OCI-LY3 (cell line): ENCODE data around the gene PRKX.
A peak's percentile ranks its signal among the peaks of the same experiment; 100 is the strongest.

ENCODE experiments used
- H2AFZ ChIP-seq: fragments of 200-600, 300-600 bp; shearing (Covaris generic); 2 replicates; pipeline ENCODE4 v1.6.0; 2014; ENCODE audit warnings: antibody characterized with exemption, low read depth, low read length
- H3K27ac ChIP-seq: fragments of 200-600, 300-600 bp; sonication (generic); 2 replicates; pipeline ENCODE4 v1.5.1; 2014; ENCODE audit warnings: mild to moderate bottlenecking, low read length, moderate library complexity, mixed read lengths
- H3K27me3 ChIP-seq: fragments of 200-600, 300-600 bp; sonication (generic); 2 replicates; pipeline ENCODE4 v1.6.1; 2014; ENCODE audit warnings: low read depth, low read length, mixed read lengths
- H3K36me3 ChIP-seq: fragments of 200-600, 300-600 bp; sonication (generic); replicated peaks from 2 replicates; pipeline ENCODE3; 2014; ENCODE audit warnings: low read depth, low read length, mixed read lengths
- H3K4me1 ChIP-seq: fragments of 300-600, 200-600 bp; sonication (generic); 2 replicates; pipeline ENCODE4 v1.6.1; 2014; ENCODE audit warnings: low read length, mixed read lengths
- H3K4me2 ChIP-seq: fragments of 200-600, 300-600 bp; sonication (generic); 2 replicates; pipeline ENCODE4 v1.6.1; 2014; ENCODE audit warnings: low read length, mixed read lengths
- H3K4me3 ChIP-seq: fragments of 300-600, 200-600 bp; sonication (generic); 2 replicates; pipeline ENCODE4 v1.5.1; 2014; ENCODE audit warnings: antibody characterized with exemption, mild to moderate bottlenecking, low read length, moderate library complexity
- H3K79me2 ChIP-seq: fragments of 300-600, 200-600 bp; shearing (Covaris generic); 2 replicates; pipeline ENCODE4 v1.6.1; 2014; ENCODE audit warnings: mild to moderate bottlenecking, low read length, mixed read lengths
- H3K9ac ChIP-seq: fragments of 300-600, 200-600 bp; shearing (Covaris generic); 2 replicates; pipeline ENCODE4 v1.6.0; 2014; ENCODE audit warnings: mild to moderate bottlenecking, low read length, moderate library complexity
- H3K9me3 ChIP-seq: fragments of 200-600, 300-600 bp; shearing (Covaris generic); 2 replicates; pipeline ENCODE4 v1.6.1; 2014; ENCODE audit warnings: low read length, mixed read lengths; ENCODE audit not compliant: insufficient read depth
- H4K20me1 ChIP-seq: fragments of 200-600, 300-600 bp; sonication (generic); 2 replicates; pipeline ENCODE4 v1.6.1; 2016; ENCODE audit warnings: low read length, mixed read lengths; ENCODE audit not compliant: insufficient read depth
- CTCF ChIP-seq: fragments of 200-600, 300-600 bp; sonication (generic); IDR thresholded peaks from 2 replicates; pipeline ENCODE4 v1.5.1; 2014; ENCODE audit warnings: antibody characterized with exemption, low read length, low read depth
- EZH2phosphoT487 ChIP-seq: fragments of 200-600 bp; shearing (Covaris generic); IDR thresholded peaks from 2 replicates; pipeline ENCODE4 v1.6.1; 2018; ENCODE audit warnings: antibody characterized with exemption, mixed run types, low read depth

The PRKX gene

GRCh38 chrX:3639236-3639635 is 74.2 kb downstream of the PRKX start:
- H4K20me1 ChIP-seq: no peaks in the 10 kb centered on the region
- H3K36me3 ChIP-seq: no peaks in the 10 kb centered on the region
- no peak overlapping the region for H3K27ac ChIP-seq
- no peak overlapping the region for H3K4me2 ChIP-seq
- no peak overlapping the region for H3K9ac ChIP-seq
- no peaks in the 10 kb centered on the region for H3K27me3 ChIP-seq
- no peak overlapping the region for H3K4me3 ChIP-seq
- TF ChIP-seq CTCF: no peak
- H3K9me3 ChIP-seq: no peaks in the 10 kb centered on the region
- H3K4me1 ChIP-seq: no peaks in the 10 kb centered on the region
- H3K79me2 ChIP-seq: no peaks in the 10 kb centered on the region
- H2AFZ ChIP-seq: no peak overlapping the region

DNA sequence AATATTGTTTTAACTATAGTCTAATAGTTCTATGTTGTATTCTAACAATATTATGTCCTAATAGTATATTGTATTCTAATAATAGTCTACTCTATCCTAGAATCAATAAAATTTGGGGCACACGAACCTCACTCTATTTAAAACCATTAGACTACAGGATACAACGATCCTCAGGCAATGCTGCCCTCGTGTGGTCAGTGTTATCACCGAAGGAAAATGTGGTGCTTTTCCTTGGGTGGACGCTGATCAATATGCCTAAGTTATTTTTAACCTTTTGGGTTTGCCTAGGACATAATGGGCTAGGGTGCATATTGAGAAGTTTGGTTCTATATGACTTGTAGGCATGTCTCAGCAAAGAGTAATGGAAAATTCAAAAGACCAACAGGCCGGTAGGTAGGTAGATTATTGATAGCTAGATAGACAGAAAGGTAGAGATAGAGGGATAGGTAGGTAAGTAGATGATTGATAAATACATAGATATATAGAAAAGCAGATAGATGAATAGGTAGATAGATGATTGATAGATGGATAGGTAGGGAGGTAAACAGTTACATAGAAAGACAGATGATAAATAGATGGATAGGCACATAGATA is 75.1 kb downstream of the PRKX start:
- TF ChIP-seq CTCF (peak; percentile 68), EZH2phosphoT487 (no peak)

DNA sequence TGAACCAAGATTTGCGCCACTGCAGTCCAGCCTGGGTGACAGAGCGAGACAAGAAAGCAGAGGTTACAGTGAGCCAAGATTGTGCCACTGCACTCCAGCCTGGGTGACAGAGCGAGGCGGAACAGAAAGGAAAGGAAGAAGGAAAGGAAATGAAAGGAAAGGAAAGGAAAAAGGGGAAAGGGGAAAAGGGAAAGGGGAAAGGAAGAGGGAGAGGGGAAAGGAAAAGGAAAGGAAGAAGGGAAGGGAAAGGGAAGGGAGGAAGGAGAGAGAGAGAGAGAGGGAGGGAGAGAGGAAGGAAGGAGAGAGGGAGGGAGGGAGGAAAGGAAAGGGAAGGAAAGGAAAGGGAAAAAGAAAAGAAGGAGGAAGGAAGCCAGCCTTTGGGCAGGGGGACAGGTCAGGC is 76.6 kb downstream of the PRKX start:
- no peaks in the 10 kb centered on the region for H4K20me1 ChIP-seq
- H3K27me3 ChIP-seq: no peaks in the 10 kb centered on the region
- H3K79me2 ChIP-seq: no peaks in the 10 kb centered on the region
- H2AFZ ChIP-seq: no peak overlapping the region
- H3K36me3 ChIP-seq: no peaks in the 10 kb centered on the region
- no peak overlapping the region for H3K27ac ChIP-seq
- no peak for TF ChIP-seq EZH2phosphoT487
- no peak for TF ChIP-seq CTCF
- no peak overlapping the region for H3K4me3 ChIP-seq
- no peak overlapping the region for H3K4me2 ChIP-seq
- no peaks in the 10 kb centered on the region for H3K4me1 ChIP-seq
- no peak overlapping the region for H3K9ac ChIP-seq
- no peaks in the 10 kb centered on the region for H3K9me3 ChIP-seq

More for the DNA sequence above, 75.1 kb downstream of the PRKX start:
- no peak overlapping the region for H3K9ac ChIP-seq
- no peaks in the 10 kb centered on the region for H3K79me2 ChIP-seq
- no peak overlapping the region for H2AFZ ChIP-seq
- H3K27ac ChIP-seq: no peak overlapping the region
- no peaks in the 10 kb centered on the region for H3K4me1 ChIP-seq
- H3K4me2 ChIP-seq: no peak overlapping the region
- H4K20me1 ChIP-seq: no peaks in the 10 kb centered on the region
- no peak overlapping the region for H3K4me3 ChIP-seq
- no peaks in the 10 kb centered on the region for H3K36me3 ChIP-seq
- H3K9me3 ChIP-seq: no peaks in the 10 kb centered on the region
- H3K27me3 ChIP-seq: no peaks in the 10 kb centered on the region

DNA sequence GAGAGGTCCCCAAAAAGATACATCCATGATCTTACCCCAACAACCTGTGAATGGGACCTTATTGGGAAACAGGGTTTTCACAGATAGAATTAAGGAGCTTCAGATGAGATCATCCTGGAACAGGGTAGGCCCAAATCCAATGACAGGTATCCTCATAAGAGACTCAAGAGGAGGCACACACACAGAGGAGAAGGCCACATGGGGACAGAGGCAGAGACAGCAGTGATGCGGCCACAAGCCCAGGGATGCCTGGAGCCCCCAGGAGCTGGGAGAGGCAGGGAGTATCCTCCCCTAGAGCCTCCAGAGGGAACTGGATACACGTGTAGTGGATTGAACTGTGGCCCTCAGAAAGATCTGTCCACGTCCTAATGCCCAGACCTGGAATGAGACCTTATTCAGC is 82.3 kb downstream of the PRKX start:
- Histone ChIP-seq H4K20me1 (no peaks in the 10 kb centered on the region), H3K27me3 (no peaks in the 10 kb centered on the region), H3K4me2 (no peak overlapping the region), H3K27ac (no peak overlapping the region), H2AFZ (no peak overlapping the region), H3K36me3 (peaks cover 13% of the 10 kb centered on the region), H3K9ac (no peak overlapping the region), H3K9me3 (no peaks in the 10 kb centered on the region), H3K79me2 (no peaks in the 10 kb centered on the region), H3K4me1 (0 out of 2 replicates have a peak, but pooled peaks cover 4% of the 10 kb centered on the region), H3K4me3 (no peak overlapping the region)
- TF ChIP-seq EZH2phosphoT487 (no peak), CTCF (no peak)
